GM06990 (cell line): Measurements from ENCODE around the gene CPB2.

Experiments
- DNase-seq: peaks from one replicate; pipeline ENCODE4 v3.0.0-alpha.2; 2011; ENCODE audit not compliant: insufficient read length; ENCODE audit errors: extremely low read depth
- H3K27me3 ChIP-seq: replicated peaks from 2 replicates; pipeline ENCODE4 v1.6.0; 2011; ENCODE audit warnings: low read length; ENCODE audit not compliant: control insufficient read depth, insufficient read depth
- H3K36me3 ChIP-seq: 2 replicates; pipeline ENCODE4 v1.5.1; 2011; ENCODE audit warnings: low read length; ENCODE audit not compliant: control insufficient read depth, insufficient read depth
- H3K4me3 ChIP-seq: replicated peaks from 2 replicates; pipeline ENCODE4 v1.5.1; 2011; ENCODE audit warnings: low read depth, mild to moderate bottlenecking, control low read depth, low read length
- TF ChIP-seq, protein P1 (sequence below): IDR thresholded peaks from 2 replicates; pipeline ENCODE4 v1.5.1; 2011; ENCODE audit warnings: low read length, control low read depth, mild to moderate bottlenecking, inconsistent platforms; ENCODE audit not compliant: insufficient read depth, poor library complexity, severe bottlenecking

The CPB2 gene

DNA sequence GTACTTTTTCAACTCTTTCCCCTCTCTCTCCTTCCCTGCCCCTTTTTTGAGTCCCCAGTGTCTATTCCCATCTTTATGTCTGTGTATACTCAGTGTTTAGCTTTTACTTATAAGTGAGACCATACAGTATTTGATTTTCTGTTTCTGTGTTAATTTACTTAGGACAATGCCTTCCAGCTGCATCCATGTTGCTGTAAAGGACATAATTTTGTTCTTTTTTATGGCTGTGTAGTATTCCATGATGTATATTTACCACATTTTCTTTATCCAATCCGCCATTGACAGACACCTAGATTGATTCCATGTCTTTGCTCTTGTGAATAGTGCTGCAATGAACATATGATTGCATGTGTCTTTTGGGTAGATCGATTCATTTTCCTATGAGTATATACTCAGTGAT lies 41.5 kb downstream of the CPB2 start:
- Histone ChIP-seq H3K36me3 (no peaks in the 10 kb centered on the region), H3K4me3 (no peak overlapping the region), H3K27me3 (no peaks in the 10 kb centered on the region)
- TF ChIP-seq, protein P1, sequence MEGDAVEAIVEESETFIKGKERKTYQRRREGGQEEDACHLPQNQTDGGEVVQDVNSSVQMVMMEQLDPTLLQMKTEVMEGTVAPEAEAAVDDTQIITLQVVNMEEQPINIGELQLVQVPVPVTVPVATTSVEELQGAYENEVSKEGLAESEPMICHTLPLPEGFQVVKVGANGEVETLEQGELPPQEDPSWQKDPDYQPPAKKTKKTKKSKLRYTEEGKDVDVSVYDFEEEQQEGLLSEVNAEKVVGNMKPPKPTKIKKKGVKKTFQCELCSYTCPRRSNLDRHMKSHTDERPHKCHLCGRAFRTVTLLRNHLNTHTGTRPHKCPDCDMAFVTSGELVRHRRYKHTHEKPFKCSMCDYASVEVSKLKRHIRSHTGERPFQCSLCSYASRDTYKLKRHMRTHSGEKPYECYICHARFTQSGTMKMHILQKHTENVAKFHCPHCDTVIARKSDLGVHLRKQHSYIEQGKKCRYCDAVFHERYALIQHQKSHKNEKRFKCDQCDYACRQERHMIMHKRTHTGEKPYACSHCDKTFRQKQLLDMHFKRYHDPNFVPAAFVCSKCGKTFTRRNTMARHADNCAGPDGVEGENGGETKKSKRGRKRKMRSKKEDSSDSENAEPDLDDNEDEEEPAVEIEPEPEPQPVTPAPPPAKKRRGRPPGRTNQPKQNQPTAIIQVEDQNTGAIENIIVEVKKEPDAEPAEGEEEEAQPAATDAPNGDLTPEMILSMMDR: no peak
- DNase-seq: no peak

DNA sequence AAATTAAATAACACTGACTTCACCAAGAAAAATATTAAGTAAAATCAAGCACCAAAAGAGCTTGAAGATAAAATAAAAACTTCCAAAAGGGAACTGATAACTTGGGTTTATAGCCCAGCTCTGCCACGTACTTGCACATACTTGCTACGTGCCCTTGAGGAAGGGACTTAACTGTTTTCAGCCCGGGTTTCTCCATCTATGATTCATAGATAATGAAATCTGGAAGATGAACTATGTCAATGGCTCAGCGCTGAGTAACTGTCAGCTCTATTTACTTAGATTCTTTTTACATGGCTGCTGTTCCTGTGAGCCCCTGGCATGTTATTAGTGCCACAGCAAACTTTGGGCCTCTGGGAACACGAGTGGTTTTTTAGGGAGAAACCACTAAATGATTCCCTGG lies 42.6 kb downstream of the CPB2 start:
- H3K36me3 ChIP-seq: no peaks in the 10 kb centered on the region
- DNase-seq: no peak
- TF ChIP-seq, protein P1: no peak
- H3K4me3 ChIP-seq: no peak overlapping the region
- no peaks in the 10 kb centered on the region for H3K27me3 ChIP-seq

DNA sequence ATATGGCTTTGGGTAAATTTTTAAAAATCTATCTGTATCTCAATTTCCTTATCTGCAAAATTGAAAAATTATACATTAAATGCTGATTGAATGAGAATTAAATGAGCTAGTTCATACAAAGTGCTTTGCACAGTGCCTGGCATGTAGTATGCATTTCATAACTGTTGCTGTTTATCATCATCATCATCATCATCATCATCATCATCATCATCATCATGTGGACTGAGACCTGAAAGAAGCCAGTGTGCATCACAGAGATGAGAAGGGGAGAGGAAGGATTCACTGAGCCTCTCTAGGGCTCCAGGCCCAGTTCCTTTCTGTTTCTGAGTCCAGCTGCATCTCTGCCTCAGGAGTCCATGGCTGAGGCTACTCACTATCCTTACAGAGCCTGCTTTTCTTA lies 45.4 kb downstream of the CPB2 start:
- no peaks in the 10 kb centered on the region for H3K36me3 ChIP-seq
- H3K4me3 ChIP-seq: no peak overlapping the region
- no peaks in the 10 kb centered on the region for H3K27me3 ChIP-seq
- TF ChIP-seq, protein P1: no peak
- DNase-seq: no peak

DNA sequence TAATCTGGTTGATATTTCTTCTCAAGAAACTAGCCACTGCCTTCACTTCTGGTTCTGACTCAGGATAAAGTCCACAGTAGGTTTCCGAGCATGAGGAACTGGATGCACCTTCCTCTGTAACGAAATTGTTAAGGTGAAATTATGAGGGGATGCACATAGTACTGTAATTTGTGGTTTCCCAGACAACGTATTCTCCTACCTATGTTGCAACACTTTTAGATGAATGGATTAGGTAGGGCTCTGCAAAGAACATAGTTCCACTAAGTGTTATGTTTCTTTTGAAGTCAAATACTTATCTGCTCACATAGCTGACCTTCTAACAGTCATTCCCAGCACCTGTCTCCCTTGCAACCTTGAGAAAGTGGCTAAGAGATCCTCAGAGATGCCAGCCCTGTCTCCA lies 46.6 kb downstream of the CPB2 start:
- no peak for DNase-seq
- TF ChIP-seq, protein P1: no peak
- Histone ChIP-seq H3K36me3 (no peaks in the 10 kb centered on the region), H3K4me3 (no peak overlapping the region), H3K27me3 (no peaks in the 10 kb centered on the region)

DNA sequence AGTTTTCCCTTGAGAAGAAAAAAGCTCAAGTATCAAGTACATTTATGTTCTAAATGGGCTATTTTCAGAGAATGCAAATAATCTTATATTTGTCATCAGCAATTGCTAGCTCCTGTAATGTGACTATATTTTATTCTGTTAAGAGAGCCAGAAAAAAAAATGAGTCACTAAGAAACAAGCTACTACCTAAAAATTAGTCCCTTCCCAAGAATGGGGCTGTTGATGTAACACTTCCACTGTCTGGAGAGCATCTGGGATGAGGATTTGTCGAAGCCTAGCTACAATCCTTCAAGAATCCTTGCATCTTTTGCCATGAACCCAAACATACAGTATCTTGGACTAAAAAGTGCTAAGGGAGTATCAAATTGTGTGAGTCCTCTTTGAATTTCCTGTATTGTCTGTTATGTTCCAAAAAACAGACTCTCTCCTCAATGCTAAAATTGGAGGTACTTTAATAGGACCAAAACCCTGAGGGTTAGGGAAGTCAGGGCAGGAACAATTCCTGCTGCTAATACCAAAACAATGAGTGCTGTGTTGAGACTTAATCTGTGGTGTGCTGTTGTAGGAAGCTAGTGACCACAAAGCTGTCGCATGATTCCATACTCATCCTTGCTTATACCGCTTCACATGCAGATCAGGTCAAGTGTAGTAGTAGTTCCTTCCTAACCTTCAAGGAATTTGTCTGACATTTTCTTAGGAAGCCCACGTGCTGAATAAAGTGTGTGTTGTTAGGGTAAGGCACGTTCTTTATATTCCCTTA lies 47.4 kb downstream of the CPB2 start:
- Histone ChIP-seq H3K27me3 (no peaks in the 10 kb centered on the region), H3K36me3 (no peaks in the 10 kb centered on the region), H3K4me3 (no peak overlapping the region)
- TF ChIP-seq, protein P1: no peak
- DNase-seq: no peak
